MM.1S (cell line): Measurements from ENCODE around the gene KRTAP17-1.

Experiments
- EZH2 ChIP-seq: fragments of 300-600 bp; sonication (generic); optimal IDR thresholded peaks from 2 replicates; pipeline ENCODE3; 2017; ENCODE audit warnings: low read depth, mild to moderate bottlenecking, antibody characterized with exemption, low read length, mixed read lengths
- TF ChIP-seq, protein P1 (sequence below): fragments of 300-600 bp; sonication (generic); IDR thresholded peaks from 2 replicates; pipeline ENCODE4 v1.5.1; 2016; ENCODE audit warnings: antibody characterized with exemption, low read length, mixed read lengths

DNA sequence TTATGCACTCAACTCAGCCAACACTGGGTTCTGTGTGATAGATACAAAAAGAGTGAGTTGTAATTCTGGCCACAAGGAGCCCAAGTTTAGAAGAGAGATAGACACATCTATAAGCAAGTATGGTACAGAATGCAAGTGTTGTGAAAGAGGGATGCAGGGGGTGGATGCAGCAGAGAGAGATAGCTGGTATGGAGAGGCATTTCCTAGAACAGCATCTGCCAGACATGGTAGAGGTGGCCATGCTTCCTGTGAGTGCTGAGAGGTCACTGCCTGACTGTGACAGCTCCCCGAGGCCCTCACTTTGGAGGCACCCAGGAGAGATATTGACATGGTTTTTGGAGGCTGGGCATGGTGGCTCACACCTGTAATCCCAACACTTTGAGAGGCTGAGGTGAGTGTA lies 4.4 kb downstream of the KRTAP17-1 start:
- TF ChIP-seq, protein P1, sequence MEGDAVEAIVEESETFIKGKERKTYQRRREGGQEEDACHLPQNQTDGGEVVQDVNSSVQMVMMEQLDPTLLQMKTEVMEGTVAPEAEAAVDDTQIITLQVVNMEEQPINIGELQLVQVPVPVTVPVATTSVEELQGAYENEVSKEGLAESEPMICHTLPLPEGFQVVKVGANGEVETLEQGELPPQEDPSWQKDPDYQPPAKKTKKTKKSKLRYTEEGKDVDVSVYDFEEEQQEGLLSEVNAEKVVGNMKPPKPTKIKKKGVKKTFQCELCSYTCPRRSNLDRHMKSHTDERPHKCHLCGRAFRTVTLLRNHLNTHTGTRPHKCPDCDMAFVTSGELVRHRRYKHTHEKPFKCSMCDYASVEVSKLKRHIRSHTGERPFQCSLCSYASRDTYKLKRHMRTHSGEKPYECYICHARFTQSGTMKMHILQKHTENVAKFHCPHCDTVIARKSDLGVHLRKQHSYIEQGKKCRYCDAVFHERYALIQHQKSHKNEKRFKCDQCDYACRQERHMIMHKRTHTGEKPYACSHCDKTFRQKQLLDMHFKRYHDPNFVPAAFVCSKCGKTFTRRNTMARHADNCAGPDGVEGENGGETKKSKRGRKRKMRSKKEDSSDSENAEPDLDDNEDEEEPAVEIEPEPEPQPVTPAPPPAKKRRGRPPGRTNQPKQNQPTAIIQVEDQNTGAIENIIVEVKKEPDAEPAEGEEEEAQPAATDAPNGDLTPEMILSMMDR, result no peak
- no peak for TF ChIP-seq EZH2
